HEK293 (cell line): ENCODE results near the gene SH2D7.

Experiments
- CTCF ChIA-PET: fragments of 350-600 bp; formaldehyde crosslinking; extraction: SDS; loops from one replicate; lab custom pipeline; 2021; ENCODE audit warnings: antibody characterized with exemption; lab: Yijun Ruan, JAX
- POLR2A ChIA-PET: fragments of 300-600 bp; formaldehyde crosslinking; extraction: SDS; loops from one replicate; lab custom pipeline; 2020; ENCODE audit warnings: antibody characterized with exemption, inconsistent platforms; lab: Yijun Ruan, JAX
- H3K27ac ChIP-seq: fragments of 200-500 bp; sonication (Bioruptor generic); 2 replicates; pipeline ENCODE4 v1.5.1; 2014; ENCODE audit warnings: low read depth, low read length, control low read depth, inconsistent platforms; ENCODE audit errors: extremely low read depth
- H3K36me3 ChIP-seq, 2 experiments: fragments of 200-500 bp in 1 of 2; sonication (Bioruptor generic) in 1 of 2; 1 replicate in 1 of 2; 2 replicates in 1 of 2; pipeline ENCODE4 v1.5.1; 2014 to 2017; ENCODE audit warnings: inconsistent platforms in 2 of 2, low read length in 2 of 2; ENCODE audit not compliant: control insufficient read depth in 2 of 2, insufficient read depth in 1 of 2
- H3K4me1 ChIP-seq: fragments of 200-500 bp; sonication (Bioruptor generic); 2 replicates; pipeline ENCODE4 v1.5.1; 2014; ENCODE audit warnings: mild to moderate bottlenecking, low read length, inconsistent platforms; ENCODE audit not compliant: control insufficient read depth, insufficient read depth
- H3K4me3 ChIP-seq: 2 replicates; pipeline ENCODE4 v1.5.1; 2011; ENCODE audit warnings: low read depth, mild to moderate bottlenecking, control low read depth, low read length, moderate library complexity
- H3K9me3 ChIP-seq: fragments of 200-500 bp; sonication (Bioruptor generic); 2 replicates; pipeline ENCODE4 v1.5.1; 2014; ENCODE audit warnings: low read depth, low read length, inconsistent platforms; ENCODE audit not compliant: control insufficient read depth, insufficient read depth
- GLI2 ChIP-seq: fragments of 450-650 bp; formaldehyde crosslinking; IDR thresholded peaks from 2 replicates; pipeline ENCODE4; 2017; ENCODE audit warnings: missing biosample characterization, missing genetic modification characterization, low read depth, borderline replicate concordance
- KLF8 ChIP-seq: fragments of 450-650 bp; formaldehyde crosslinking; IDR thresholded peaks from 2 replicates; pipeline ENCODE4 v1.5.1; 2016; ENCODE audit warnings: missing biosample characterization, missing genetic modification characterization
- MZF1 ChIP-seq: fragments of 450-650 bp; formaldehyde crosslinking; IDR thresholded peaks from 2 replicates; pipeline ENCODE4 v1.5.1; 2017; ENCODE audit warnings: missing biosample characterization, missing genetic modification characterization, borderline replicate concordance
- PATZ1 ChIP-seq: fragments of 450-650 bp; formaldehyde crosslinking; IDR thresholded peaks from 2 replicates; pipeline ENCODE4 v1.5.1; 2016; ENCODE audit warnings: missing biosample characterization, missing genetic modification characterization
- PBX3 ChIP-seq: sonication (generic); formaldehyde crosslinking; IDR thresholded peaks from 2 replicates; pipeline ENCODE4 v1.8.1; 2022; ENCODE audit warnings: mild to moderate bottlenecking, moderate library complexity, missing genetic modification reagents
- PRDM10 ChIP-seq: fragments of 450-650 bp; formaldehyde crosslinking; IDR thresholded peaks from 2 replicates; pipeline ENCODE4 v1.5.1; 2016; ENCODE audit warnings: missing biosample characterization, missing genetic modification characterization
- SCRT2 ChIP-seq: fragments of 450-650 bp; formaldehyde crosslinking; IDR thresholded peaks from 2 replicates; pipeline ENCODE4 v1.5.1; 2016; ENCODE audit warnings: missing biosample characterization, missing genetic modification characterization
- SP3 ChIP-seq: fragments of 450-650 bp; formaldehyde crosslinking; IDR thresholded peaks from 2 replicates; pipeline ENCODE4 v1.5.1; 2016; ENCODE audit warnings: missing biosample characterization, missing genetic modification characterization
- ZBTB44 ChIP-seq: fragments of 450-650 bp; IDR thresholded peaks from 2 replicates; pipeline ENCODE4 v1.5.1; 2018; ENCODE audit warnings: missing biosample characterization, mild to moderate bottlenecking, missing genetic modification characterization
- ZNF16 ChIP-seq: fragments of 450-650 bp; formaldehyde crosslinking; IDR thresholded peaks from 2 replicates; pipeline ENCODE4 v1.5.1; 2016; ENCODE audit warnings: low read depth, missing biosample characterization, missing genetic modification characterization
- ZNF24 ChIP-seq: fragments of 450-650 bp; formaldehyde crosslinking; IDR thresholded peaks from 2 replicates; pipeline ENCODE4 v1.5.1; 2016; ENCODE audit warnings: missing biosample characterization, missing genetic modification characterization
- ZNF292 ChIP-seq: fragments of 450-650 bp; formaldehyde crosslinking; IDR thresholded peaks from 2 replicates; pipeline ENCODE4 v1.5.1; 2016; ENCODE audit warnings: low read depth, missing biosample characterization, missing genetic modification characterization, borderline replicate concordance
- ZNF335 ChIP-seq: fragments of 450-650 bp; formaldehyde crosslinking; conservative IDR thresholded peaks from 2 replicates; pipeline ENCODE4 v1.5.1; 2016; ENCODE audit warnings: missing biosample characterization, missing genetic modification characterization
- ZNF362 ChIP-seq: fragments of 450-650 bp; formaldehyde crosslinking; IDR thresholded peaks from 2 replicates; pipeline ENCODE4 v1.5.1; 2016; ENCODE audit warnings: missing biosample characterization, missing genetic modification characterization
- ZNF510 ChIP-seq: fragments of 450-650 bp; formaldehyde crosslinking; IDR thresholded peaks from 2 replicates; pipeline ENCODE4 v1.5.1; 2018; ENCODE audit warnings: mild to moderate bottlenecking, missing genetic modification characterization, missing biosample characterization; ENCODE audit not compliant: insufficient replicate concordance
- ZNF629 ChIP-seq: fragments of 450-650 bp; formaldehyde crosslinking; IDR thresholded peaks from 2 replicates; pipeline ENCODE4 v1.5.1; 2017; ENCODE audit warnings: missing biosample characterization, missing genetic modification characterization
- ZNF677 ChIP-seq: fragments of 450-650 bp; IDR thresholded peaks from 2 replicates; pipeline ENCODE4 v1.5.0; 2018; ENCODE audit warnings: missing biosample characterization, mild to moderate bottlenecking, missing genetic modification characterization, moderate library complexity
- ZNF791 ChIP-seq: fragments of 450-650 bp; formaldehyde crosslinking; IDR thresholded peaks from 2 replicates; pipeline ENCODE4 v1.5.1; 2016; ENCODE audit warnings: missing biosample characterization, missing genetic modification characterization
- ZSCAN30 ChIP-seq: fragments of 450-650 bp; IDR thresholded peaks from 2 replicates; pipeline ENCODE4 v1.5.1; 2018; ENCODE audit warnings: missing biosample characterization, mild to moderate bottlenecking, missing genetic modification characterization, moderate library complexity

SH2D7 gene

GRCh38 chr15:78080088-78080460, 12.3 kb upstream of the SH2D7 start:
- H3K36me3 ChIP-seq: no peaks in the 10 kb centered on the region
- POLR2A ChIA-PET: no interaction called here

GRCh38 chr15:78082106-78082742, 10.1 kb upstream of the SH2D7 start:
- POLR2A ChIA-PET: no interaction called here
- Histone ChIP-seq H3K4me3 (no peak overlapping the region), H3K27ac (no peak overlapping the region), H3K4me1 (no peaks in the 10 kb centered on the region), H3K36me3 (no peaks in the 10 kb centered on the region), H3K9me3 (no peaks in the 10 kb centered on the region)
- CTCF ChIA-PET: interaction anchor here (0.8 to 1.8 kb wide), 4 partner anchors 10 to 160 kb away, joined by 3 to 5 read pairs (median 4); no protein-coding TSS in a partner anchor
- TF ChIP-seq ZNF677 (tag by site-specific recombination): no peak
- TF ChIP-seq ZNF791 (tag by site-specific recombination): no peak
- TF ChIP-seq ZSCAN30: no peak
- TF ChIP-seq PRDM10 (tag by site-specific recombination): no peak
- TF ChIP-seq ZBTB44 (tag by site-specific recombination): no peak
- no peak for TF ChIP-seq ZNF335 (tag by site-specific recombination)

More at GRCh38 chr15:78080088-78080460, 12.3 kb upstream of the SH2D7 start:
- H3K4me3 ChIP-seq: no peak overlapping the region
- H3K27ac ChIP-seq: no peak overlapping the region
- TF ChIP-seq ZNF24: no peak
- no peak for TF ChIP-seq PBX3 (CRISPR knock-in tag)
- no peak for TF ChIP-seq ZNF510 (tag by site-specific recombination)
- TF ChIP-seq, all 188 proteins: peak for 0
- Histone ChIP-seq H3K9me3 (no peaks in the 10 kb centered on the region), H3K4me1 (peaks cover 9% of the 10 kb centered on the region)
- CTCF ChIA-PET: interaction anchor here (1.4 kb wide), 1 partner anchor 28 kb away, joined by 4 read pairs; no protein-coding TSS in a partner anchor

GRCh38 chr15:78082743-78083110, 9.6 kb upstream of the SH2D7 start:
- ChIA-PET POLR2A (no interaction called here), CTCF (interaction anchor here (0.7 to 1.8 kb wide), 5 partner anchors 10 to 427 kb away, joined by 3 to 5 read pairs (median 3); no protein-coding TSS in a partner anchor)

GRCh38 chr15:78083186-78083585, 9.2 kb upstream of the SH2D7 start:
- no peaks in the 10 kb centered on the region for H3K9me3 ChIP-seq
- H3K4me3 ChIP-seq: no peak overlapping the region
- H3K27ac ChIP-seq: no peak overlapping the region
- no peaks in the 10 kb centered on the region for H3K4me1 ChIP-seq
- CTCF ChIA-PET: interaction anchor here (0.7 to 1.8 kb wide), 5 partner anchors 25 to 428 kb away, joined by 3 to 5 read pairs (median 3); no protein-coding TSS in a partner anchor
- POLR2A ChIA-PET: no interaction called here
- TF ChIP-seq SP3 (tag by site-specific recombination) (no peak), PATZ1 (tag by site-specific recombination) (no peak), ZNF362 (tag by site-specific recombination) (no peak), MZF1 (tag by site-specific recombination) (no peak), ZNF629 (no peak), GLI2 (tag by site-specific recombination) (no peak), ZNF677 (tag by site-specific recombination) (no peak), ZNF292 (tag by site-specific recombination) (no peak)
- no peaks in the 10 kb centered on the region for H3K36me3 ChIP-seq

More at GRCh38 chr15:78082743-78083110, 9.6 kb upstream of the SH2D7 start:
- no peaks in the 10 kb centered on the region for H3K4me1 ChIP-seq
- no peak for TF ChIP-seq KLF8 (tag by site-specific recombination)
- TF ChIP-seq ZNF16: no peak
- no peak for TF ChIP-seq SCRT2 (tag by site-specific recombination)
- H3K27ac ChIP-seq: no peak overlapping the region
- H3K36me3 ChIP-seq: no peaks in the 10 kb centered on the region
- no peaks in the 10 kb centered on the region for H3K9me3 ChIP-seq
- H3K4me3 ChIP-seq: no peak overlapping the region
